WERI-Rb-1 (cell line): Measurements from ENCODE around the gene FABP7.

Experiments used
- DNase-seq: peaks from one replicate; pipeline ENCODE4 v3.0.0-alpha.2; 2020
- H3K27ac ChIP-seq: fragments of 250-450 bp; sonication (Bioruptor Pico); 2 replicates; pipeline ENCODE4 v1.5.1; 2020; ENCODE audit warnings: mild to moderate bottlenecking, moderate library complexity
- H3K27me3 ChIP-seq: fragments of 250-450 bp; sonication (Bioruptor Pico); 2 replicates; pipeline ENCODE4 v1.5.1; 2021; ENCODE audit warnings: mild to moderate bottlenecking, low read depth, moderate library complexity; ENCODE audit not compliant: insufficient read depth, severe bottlenecking
- H3K36me3 ChIP-seq: fragments of 250-450 bp; sonication (Bioruptor Pico); 2 replicates; pipeline ENCODE4 v1.5.1; 2020; ENCODE audit warnings: mild to moderate bottlenecking, moderate library complexity
- H3K4me3 ChIP-seq: 2 replicates; pipeline ENCODE4 v1.5.1; 2011; ENCODE audit warnings: low read depth, mild to moderate bottlenecking, control low read depth, low read length
- H3K9me3 ChIP-seq: fragments of 250-450 bp; sonication (Bioruptor Pico); 2 replicates; pipeline ENCODE4 v1.5.1; 2021; ENCODE audit warnings: mild to moderate bottlenecking, moderate library complexity; ENCODE audit not compliant: severe bottlenecking
- CTCF ChIP-seq: IDR thresholded peaks from 2 replicates; pipeline ENCODE4 v1.5.1; 2011; ENCODE audit warnings: low read depth, mild to moderate bottlenecking, control low read depth, inconsistent platforms, low read length

The FABP7 gene

GRCh38 chr6:122833021-122833491 is 53.5 kb downstream of the FABP7 start:
- Histone ChIP-seq H3K27ac (peak overlapping the region; percentile 76), H3K9me3 (no peaks in the 10 kb centered on the region), H3K36me3 (no peaks in the 10 kb centered on the region), H3K4me3 (peak overlapping the region; percentile 26), H3K27me3 (no peaks in the 10 kb centered on the region)
- TF ChIP-seq CTCF: no peak
- peak; percentile 71 for DNase-seq
